NCI-H446 treated with DMSO at 0.1 percent for 48 hours (cell line): ENCODE data around the gene TRABD.

ENCODE experiments used
- DNase-seq: peaks from one replicate; lab custom pipeline; 2025; lab: John Stamatoyannopoulos, UW

TRABD gene

DNA sequence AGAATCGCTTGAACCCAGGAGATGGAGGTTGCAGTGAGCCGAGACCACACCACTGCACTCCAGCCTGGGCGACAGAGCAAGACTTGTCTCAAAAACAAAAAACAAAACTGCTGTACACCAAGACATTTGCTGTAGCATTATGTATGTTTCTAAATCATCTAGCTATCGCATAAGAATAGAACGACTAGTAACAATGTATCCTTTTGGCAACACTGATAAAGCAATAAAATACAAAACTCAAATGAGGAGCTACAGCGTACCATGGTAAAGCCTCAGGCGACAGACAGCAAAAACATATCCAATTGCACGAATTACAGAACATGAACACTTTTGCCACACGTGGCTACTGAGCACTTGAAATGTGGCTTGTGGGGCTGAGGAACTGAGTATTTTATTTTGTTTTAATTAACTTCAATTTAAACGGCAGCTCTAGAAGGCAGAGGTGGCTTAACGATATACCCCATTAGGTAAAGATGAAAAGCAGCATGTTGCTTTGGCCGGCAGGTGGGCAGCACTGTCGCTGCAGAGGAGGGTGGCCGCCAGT is 56.8 kb downstream of the TRABD start:
- DNase-seq = no peak

DNA sequence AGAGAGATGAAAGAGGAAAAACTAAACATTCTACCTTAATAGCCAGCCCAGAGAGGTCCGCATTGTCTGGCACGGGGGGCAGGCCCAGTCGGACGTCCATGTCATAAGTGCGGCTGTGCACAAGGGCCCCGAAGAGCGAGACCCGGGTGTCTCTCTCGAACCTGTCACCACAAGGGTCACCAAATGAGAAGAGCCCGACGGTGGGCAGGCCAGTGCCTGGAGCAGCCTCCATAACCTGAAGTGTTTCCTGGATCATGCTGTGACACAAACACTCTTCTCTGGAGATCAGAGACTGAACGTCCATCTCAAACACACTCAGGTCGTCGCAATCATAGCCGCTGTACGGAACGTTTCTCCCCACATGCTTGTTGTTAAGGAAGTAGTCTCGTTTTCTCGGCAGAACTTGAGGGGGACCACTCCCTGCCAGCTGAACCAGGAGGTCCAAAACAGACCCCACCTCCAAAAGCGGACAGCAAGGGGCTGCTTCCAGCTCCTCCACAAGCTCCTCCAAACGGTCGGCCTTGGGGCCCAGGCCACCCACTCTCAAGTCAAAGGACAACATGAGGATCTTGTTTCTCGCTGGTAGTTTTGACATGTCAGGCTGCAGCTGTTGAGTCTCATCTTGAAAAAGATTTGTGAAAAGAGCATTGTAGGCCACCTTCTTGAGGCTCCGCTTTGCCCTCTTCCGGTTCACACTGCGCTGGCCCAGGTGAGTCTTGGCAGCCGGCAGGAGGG is 58.1 kb downstream of the TRABD start:
- no peak for DNase-seq

DNA sequence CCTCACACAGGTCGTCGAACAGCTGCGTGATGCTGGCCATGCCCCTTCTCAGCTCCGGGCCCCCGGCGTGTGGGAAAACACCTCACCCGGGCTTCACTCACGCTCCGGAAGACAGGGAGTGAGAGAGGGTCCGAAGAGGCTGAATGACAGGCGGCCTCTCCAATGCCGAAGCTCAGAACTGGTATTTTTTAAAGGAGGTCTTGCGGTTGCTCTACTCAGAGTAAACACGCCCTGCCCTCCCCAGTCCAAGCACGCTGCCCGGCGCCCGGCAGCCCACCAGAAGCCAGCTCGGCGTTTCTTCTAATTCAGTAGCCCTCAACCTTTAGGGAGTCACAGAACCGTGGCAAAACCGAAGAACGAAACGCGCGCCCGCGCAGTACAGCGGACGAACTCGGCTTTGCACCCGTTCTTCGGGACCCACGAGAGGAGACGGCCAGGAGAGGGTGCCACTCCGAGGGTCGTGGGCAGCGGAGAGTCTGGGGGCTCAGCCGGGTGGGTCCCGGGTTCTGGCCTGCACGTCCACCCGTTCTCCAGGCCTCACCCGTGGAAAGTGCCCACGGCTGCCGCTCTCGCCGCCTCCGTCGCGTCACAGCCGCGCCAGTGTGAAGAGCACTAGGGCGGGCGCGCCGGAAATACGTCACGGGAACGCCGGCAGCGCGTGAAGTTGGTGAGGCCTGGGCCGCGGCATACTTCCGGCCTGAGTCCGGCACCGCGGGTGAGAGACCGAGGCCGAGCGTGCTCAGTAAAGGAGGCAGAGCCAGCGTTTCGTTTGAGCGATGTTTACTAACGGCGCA is 58.9 kb downstream of the TRABD start, which contains the start of gene TUBGCP6:
Gene TUBGCP6 (minus strand): TSS at position 604 of the 794 bp plus-strand sequence. CDS start 564 bp downstream, at position 40.
- peak; percentile 66 for DNase-seq

DNA sequence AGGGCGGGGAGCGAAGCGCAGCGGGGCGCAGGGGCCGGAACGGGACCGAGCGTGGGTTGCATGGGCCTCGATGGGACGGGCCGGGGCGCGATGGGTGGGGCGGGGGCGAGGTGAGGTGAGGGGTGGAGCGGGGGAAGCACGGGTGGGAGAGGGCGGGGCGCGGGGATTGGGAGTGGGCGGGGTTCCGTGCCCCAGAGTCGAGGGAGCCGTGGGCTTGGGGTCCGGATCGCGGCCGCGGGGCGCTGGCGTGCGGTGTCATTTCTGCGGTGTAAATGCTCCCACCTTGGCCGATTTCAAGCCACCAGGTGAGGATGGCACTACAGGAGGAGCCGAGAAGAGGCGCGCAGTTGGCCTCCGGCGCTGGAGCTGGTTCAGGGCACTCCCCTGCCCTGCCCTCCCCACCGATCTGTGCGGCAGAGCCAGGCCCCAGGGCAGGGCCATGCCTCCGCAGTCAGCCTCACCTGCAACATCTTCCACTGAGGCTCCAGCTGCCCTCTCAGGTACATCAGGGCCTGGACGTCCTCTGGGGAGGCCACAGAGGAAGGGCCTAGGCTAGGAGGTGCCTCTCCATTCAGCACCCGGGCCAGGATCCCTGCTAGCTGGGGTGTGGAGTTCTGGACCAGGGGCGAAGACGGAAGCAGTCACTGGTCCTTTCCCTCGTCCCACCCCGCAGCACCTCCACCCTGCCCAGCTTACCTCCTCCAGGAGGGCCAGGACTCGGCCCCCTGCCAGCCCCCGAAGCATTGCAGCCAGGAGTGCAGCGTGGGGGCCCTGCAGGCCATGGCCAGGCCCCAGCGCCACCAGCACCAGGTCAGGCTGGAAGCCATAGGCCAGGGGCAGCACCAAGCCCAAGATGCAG is 59.7 kb downstream of the TRABD start:
- DNase-seq = no peak

DNA sequence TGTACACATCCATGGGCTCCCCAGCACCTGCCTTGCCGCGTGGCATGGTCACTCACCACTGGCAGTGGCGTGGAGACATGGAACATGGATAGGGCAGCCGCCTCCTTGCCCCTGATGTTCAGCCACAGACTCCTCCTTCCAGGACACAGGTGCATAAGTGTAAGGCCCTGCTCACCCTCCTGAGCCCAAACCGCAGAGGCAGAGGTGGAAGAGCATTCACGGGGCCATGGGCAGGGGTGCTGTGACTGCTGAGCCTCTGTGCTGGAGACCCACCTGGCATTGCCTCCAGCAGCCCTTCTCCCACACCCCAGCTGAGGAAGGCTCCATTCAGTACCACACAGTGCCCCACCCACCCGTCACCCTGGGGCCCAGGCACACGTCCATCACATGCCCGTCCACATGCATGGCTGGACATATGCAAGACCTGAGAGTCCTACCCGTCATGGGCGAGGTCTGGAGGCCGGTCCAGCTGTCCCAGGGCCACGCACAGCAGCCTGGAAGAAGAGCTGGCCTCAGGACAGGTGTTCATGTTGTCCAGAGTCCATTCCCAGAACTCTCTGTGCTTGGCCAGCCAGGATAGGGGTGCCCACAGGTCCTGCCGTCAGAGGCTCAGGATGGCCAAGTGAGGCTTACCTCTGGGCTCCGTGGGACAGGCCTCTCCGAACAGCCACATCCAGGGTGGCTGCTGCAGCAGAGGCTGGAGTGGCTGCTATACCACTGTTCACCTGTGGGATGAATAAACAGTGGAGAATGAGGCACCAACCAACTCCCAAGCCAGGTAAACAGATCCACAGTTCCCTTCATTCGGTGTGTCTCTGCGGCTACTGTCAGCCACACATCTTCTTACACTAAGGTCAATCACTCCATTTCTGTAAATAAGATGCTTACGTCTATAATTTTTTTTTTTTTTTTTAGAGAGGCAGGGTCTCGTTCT is 60.8 kb downstream of the TRABD start:
- no peak for DNase-seq

DNA sequence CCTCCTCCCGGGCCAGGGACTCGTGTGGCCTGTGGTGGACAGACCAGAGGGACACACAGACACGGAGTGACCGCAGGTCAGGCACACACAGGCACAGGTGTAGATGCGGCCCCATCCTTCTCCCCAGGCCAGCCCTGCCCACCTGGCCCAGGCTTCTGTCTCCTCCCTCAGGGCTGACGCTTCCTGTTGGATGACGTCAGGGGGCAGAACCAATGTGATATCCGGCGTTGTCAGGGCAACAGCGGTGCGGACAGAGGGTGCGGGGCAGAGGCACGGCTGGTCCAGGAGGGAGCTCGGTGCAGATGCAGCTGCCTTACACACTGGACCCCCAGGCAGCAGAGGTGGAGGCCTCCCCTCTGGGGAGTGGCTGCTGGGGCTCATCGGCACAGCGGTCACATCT is 62.0 kb downstream of the TRABD start:
- DNase-seq = no peak

DNA sequence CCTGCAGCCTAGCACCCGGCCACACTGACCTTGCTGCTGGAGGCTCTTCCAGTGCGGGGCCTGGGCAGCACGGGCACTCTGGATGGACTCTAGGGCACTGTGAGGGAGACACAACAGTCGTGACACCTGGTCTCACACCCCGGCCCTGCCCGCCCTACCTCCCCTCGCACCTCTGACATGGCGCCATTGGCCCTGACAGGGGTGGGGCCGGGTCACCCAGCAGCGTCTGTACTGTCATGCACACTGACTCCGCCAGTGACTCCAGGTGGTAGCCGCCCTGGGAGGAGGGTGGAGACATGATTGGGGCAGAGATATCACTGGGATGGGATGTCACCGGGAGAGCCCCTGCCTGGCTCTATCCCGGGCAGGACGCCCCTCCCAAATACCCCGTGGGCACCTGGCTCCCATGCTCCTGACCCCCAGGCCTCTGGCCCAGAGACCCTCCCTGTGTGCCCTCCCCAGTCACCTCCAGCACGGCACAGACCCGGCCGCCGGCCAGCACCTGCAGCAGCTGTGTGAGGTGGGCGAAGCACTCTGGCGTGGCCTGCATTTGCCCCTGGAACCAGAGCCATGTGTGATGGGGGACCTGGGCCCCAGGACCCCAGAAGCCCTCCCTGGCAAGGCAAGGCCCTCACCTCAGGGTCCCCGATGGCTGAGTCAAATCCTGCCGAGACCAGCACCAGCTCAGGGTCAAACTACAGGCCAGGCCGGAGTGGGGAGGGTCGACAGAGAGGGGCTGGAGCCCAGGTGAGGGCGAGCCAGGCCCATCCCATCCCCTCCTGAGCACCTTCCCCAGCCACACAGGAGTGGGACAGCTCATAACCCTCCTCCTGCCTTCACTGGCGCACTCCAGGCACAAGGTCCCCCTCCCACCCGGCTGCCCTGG is 62.7 kb downstream of the TRABD start:
- DNase-seq = no peak
